ENCODE data around the gene FOXD4L3.
"Not testable (repeated sequence)": the region's sequence is repeated elsewhere in the genome, so short reads cannot be mapped to it uniquely, and the experiment has no call there.

- not testable (repeated sequence) for TF ChIP-seq YY1 (IDR thresholded peaks at IDR 0.05; ENCODE audit: insufficient read depth, insufficient read length); ZNF274 (IDR thresholded peaks at IDR 0.05; ENCODE audit: low read depth, low read length); SUZ12 (IDR thresholded peaks at IDR 0.05; ENCODE audit: extremely low read depth, insufficient read depth, insufficient read length)
Observed at GRCh38 chr9:68304212-68304611, 1.5 kb downstream of the FOXD4L3 start.

Data from NT2/D1 (cell line).